GM12878 (cell line): ENCODE data around the gene DYNC1LI1. TPM values are rescaled to one million over a fixed set of nuclear protein-coding genes. Genes with fewer than 3 reads are reported as not detected.

Experiments
- CEBPB ChIP-seq, 2 experiments: fragments of 150-350 bp in 1 of 2; IDR thresholded peaks; 2 replicates each; pipeline ENCODE4 v1.6.1; 2012 to 2014; ENCODE audit warnings: low read depth in 2 of 2, low read length in 2 of 2, borderline replicate concordance in 1 of 2, inconsistent platforms in 1 of 2
- CHD1 ChIP-seq: IDR thresholded peaks from 2 replicates; pipeline ENCODE4 v1.6.1; 2012; ENCODE audit warnings: low read depth, low read length, improper control_type of control experiment
- CUX1 ChIP-seq: IDR thresholded peaks from 2 replicates; pipeline ENCODE4 v1.6.1; 2012; ENCODE audit warnings: improper control_type of control experiment, low read depth, low read length; ENCODE audit not compliant: insufficient replicate concordance
- MXI1 ChIP-seq: fragments of 150-350 bp; IDR thresholded peaks from 2 replicates; pipeline ENCODE4 v1.6.1; 2011; ENCODE audit warnings: low read depth, mild to moderate bottlenecking, inconsistent platforms, low read length, improper control_type of control experiment
- SREBF2 ChIP-seq: IDR thresholded peaks from 2 replicates; pipeline ENCODE4 v1.6.1; 2012; ENCODE audit warnings: mild to moderate bottlenecking, low read length
- WRNIP1 ChIP-seq: IDR thresholded peaks from 2 replicates; pipeline ENCODE4 v1.6.1; 2011; ENCODE audit warnings: low read depth, low read length, improper control_type of control experiment, borderline replicate concordance
- polyA plus RNA-seq, 11 experiments: library from polyadenylated mRNA; depleted of rRNA in 4 of 11; unstranded in 6 of 11; stranded (reverse) in 5 of 11; fragments of >200 nt; fragmentation: Nextera tagmentation in 4 of 11; fragmentation: Illumina TruSeq in 1 of 11; extraction: Ambion mirVana in 4 of 11; extraction: Trizol in 1 of 11; gene quantifications; 1 replicate in 1 of 11; 2 replicates in 10 of 11; pipeline versions ENCODE4 v1.2.1 to v1.2.3, GENCODE V29; 2011 to 2016; ENCODE audit warnings: inconsistent platforms in 2 of 11, missing spikeins in 2 of 11, low read depth in 1 of 11
- total RNA-seq, 4 experiments: library from RNA; depleted of rRNA in 3 of 4; stranded (reverse); fragments of >200 nt in 3 of 4; fragmentation: Illumina TruSeq in 1 of 4; extraction: Trizol in 1 of 4; gene quantifications; 2 replicates each; pipeline versions ENCODE4 v1.2.1 to v1.2.3, GENCODE V29; 2013 to 2021
- TF ChIP-seq, protein P1 (sequence below): fragments of 450-650 bp; IDR thresholded peaks from 2 replicates; pipeline ENCODE4 v1.6.1; 2016; ENCODE audit warnings: mild to moderate bottlenecking
- TF ChIP-seq, protein P2 (sequence below): fragments of 450-650 bp; IDR thresholded peaks from 2 replicates; pipeline ENCODE4 v1.6.1; 2017; ENCODE audit warnings: mild to moderate bottlenecking, low read depth, inconsistent platforms; ENCODE audit not compliant: poor library complexity, severe bottlenecking

The DYNC1LI1 gene
- total and polyA plus RNA-seq, 10 of the 15 experiments (the other 5 are each of a cell fraction or from before 2014, with no cell fraction given) = 11.5 to 51.7 (median 32.0) TPM

GRCh38 chr3:32592696-32593353 is 22.2 kb upstream of the DYNC1LI1 start (continued):
- no peak for TF ChIP-seq CUX1
- TF ChIP-seq, protein P1, sequence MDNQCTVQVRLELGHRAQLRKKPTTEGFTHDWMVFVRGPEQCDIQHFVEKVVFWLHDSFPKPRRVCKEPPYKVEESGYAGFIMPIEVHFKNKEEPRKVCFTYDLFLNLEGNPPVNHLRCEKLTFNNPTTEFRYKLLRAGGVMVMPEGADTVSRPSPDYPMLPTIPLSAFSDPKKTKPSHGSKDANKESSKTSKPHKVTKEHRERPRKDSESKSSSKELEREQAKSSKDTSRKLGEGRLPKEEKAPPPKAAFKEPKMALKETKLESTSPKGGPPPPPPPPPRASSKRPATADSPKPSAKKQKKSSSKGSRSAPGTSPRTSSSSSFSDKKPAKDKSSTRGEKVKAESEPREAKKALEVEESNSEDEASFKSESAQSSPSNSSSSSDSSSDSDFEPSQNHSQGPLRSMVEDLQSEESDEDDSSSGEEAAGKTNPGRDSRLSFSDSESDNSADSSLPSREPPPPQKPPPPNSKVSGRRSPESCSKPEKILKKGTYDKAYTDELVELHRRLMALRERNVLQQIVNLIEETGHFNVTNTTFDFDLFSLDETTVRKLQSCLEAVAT = no peak
- no peak for TF ChIP-seq WRNIP1
- no peak for TF ChIP-seq MXI1
- TF ChIP-seq, protein P2, sequence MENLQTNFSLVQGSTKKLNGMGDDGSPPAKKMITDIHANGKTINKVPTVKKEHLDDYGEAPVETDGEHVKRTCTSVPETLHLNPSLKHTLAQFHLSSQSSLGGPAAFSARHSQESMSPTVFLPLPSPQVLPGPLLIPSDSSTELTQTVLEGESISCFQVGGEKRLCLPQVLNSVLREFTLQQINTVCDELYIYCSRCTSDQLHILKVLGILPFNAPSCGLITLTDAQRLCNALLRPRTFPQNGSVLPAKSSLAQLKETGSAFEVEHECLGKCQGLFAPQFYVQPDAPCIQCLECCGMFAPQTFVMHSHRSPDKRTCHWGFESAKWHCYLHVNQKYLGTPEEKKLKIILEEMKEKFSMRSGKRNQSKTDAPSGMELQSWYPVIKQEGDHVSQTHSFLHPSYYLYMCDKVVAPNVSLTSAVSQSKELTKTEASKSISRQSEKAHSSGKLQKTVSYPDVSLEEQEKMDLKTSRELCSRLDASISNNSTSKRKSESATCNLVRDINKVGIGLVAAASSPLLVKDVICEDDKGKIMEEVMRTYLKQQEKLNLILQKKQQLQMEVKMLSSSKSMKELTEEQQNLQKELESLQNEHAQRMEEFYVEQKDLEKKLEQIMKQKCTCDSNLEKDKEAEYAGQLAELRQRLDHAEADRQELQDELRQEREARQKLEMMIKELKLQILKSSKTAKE = no peak
- TF ChIP-seq CEBPB (IDR thresholded peaks at IDR 0.05; ENCODE audit: borderline replicate concordance in 1 of 2, low read depth in 2 of 2, low read length in 2 of 2) = no peak
- no peak for TF ChIP-seq CHD1
- TF ChIP-seq SREBF2 = no peak
- TF ChIP-seq, all 136 proteins: peak for 0
